Measurements from ENCODE around the gene TNFRSF21. TPM values are rescaled to one million over a fixed set of nuclear protein-coding genes. Genes with fewer than 3 reads are reported as not detected.

The TNFRSF21 gene
- total RNA-seq, 1 experiment from 2014 or later, result 47.3 TPM

DNA sequence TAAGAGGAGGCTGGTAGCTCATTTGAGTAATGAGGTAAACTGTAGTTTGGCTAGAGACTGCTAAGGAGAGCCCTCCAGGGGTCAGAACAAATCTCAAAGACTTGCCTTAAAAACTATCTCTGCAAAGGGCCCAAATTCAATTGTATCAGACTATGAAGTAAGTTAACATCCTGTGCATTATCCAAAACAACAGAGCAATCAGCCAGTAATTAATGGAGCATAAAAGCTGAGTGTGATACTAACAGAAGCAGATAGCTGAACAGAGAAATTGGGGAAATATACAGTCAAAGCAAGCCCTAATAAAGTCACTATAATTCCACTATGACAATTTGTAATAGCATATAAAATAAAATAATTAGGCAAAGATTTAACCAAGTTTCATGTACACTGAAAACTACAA is 45.8 kb upstream of the TNFRSF21 start:
- Mint-ChIP-seq H3K36me3 (no peaks in the 10 kb centered on the region), H3K27me3 (ENCODE audit: low read depth) (peaks cover 19% of the 10 kb centered on the region), H3K27ac (no peak overlapping the region), H3K4me3 (no peak overlapping the region), H3K4me1 (peaks cover 31% of the 10 kb centered on the region), H3K9me3 (peaks cover 18% of the 10 kb centered on the region)
- no peak for ATAC-seq
- ChIA-PET POLR2A (no interaction called here), CTCF (no interaction called here)
- DNase-seq (ENCODE audit: low spot score), result no peak
- no peak for TF ChIP-seq ESRRA (CRISPR knock-in tag; IDR thresholded peaks at IDR 0.05; ENCODE audit: borderline replicate concordance)
- TF ChIP-seq, protein P1, sequence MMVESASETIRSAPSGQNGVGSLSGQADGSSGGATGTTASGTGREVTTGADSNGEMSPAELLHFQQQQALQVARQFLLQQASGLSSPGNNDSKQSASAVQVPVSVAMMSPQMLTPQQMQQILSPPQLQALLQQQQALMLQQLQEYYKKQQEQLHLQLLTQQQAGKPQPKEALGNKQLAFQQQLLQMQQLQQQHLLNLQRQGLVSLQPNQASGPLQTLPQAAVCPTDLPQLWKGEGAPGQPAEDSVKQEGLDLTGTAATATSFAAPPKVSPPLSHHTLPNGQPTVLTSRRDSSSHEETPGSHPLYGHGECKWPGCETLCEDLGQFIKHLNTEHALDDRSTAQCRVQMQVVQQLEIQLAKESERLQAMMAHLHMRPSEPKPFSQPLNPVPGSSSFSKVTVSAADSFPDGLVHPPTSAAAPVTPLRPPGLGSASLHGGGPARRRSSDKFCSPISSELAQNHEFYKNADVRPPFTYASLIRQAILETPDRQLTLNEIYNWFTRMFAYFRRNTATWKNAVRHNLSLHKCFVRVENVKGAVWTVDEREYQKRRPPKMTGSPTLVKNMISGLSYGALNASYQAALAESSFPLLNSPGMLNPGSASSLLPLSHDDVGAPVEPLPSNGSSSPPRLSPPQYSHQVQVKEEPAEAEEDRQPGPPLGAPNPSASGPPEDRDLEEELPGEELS (CRISPR knock-in tag; IDR thresholded peaks at IDR 0.05), result no peak
- TF ChIP-seq, protein P2, sequence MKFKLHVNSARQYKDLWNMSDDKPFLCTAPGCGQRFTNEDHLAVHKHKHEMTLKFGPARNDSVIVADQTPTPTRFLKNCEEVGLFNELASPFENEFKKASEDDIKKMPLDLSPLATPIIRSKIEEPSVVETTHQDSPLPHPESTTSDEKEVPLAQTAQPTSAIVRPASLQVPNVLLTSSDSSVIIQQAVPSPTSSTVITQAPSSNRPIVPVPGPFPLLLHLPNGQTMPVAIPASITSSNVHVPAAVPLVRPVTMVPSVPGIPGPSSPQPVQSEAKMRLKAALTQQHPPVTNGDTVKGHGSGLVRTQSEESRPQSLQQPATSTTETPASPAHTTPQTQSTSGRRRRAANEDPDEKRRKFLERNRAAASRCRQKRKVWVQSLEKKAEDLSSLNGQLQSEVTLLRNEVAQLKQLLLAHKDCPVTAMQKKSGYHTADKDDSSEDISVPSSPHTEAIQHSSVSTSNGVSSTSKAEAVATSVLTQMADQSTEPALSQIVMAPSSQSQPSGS (CRISPR knock-in tag; IDR thresholded peaks at IDR 0.05; ENCODE audit: borderline replicate concordance, low read depth), result no peak
- TF ChIP-seq, protein P3, sequence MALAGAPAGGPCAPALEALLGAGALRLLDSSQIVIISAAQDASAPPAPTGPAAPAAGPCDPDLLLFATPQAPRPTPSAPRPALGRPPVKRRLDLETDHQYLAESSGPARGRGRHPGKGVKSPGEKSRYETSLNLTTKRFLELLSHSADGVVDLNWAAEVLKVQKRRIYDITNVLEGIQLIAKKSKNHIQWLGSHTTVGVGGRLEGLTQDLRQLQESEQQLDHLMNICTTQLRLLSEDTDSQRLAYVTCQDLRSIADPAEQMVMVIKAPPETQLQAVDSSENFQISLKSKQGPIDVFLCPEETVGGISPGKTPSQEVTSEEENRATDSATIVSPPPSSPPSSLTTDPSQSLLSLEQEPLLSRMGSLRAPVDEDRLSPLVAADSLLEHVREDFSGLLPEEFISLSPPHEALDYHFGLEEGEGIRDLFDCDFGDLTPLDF (CRISPR knock-in tag; IDR thresholded peaks at IDR 0.05), result no peak

DNA sequence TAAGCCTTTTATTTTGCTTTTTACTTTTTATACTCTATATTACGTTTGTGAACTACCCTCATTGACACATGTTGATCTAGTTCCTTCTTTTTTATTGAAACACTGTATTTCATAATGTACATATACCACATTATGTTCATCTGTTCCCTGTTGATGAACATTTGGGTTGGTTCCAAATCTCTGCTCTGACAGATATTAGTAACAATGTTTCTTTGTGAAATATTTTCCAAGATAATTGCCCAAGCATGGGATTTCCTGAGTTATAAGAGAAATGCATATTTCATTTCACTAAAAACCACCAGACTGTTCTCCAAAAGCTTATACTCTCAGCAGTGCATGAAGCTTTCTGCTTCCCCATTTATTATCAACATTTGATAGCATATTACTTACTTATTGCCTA is 44.2 kb upstream of the TNFRSF21 start:
- Mint-ChIP-seq H3K27ac (no peak overlapping the region), H3K36me3 (no peaks in the 10 kb centered on the region), H3K4me3 (no peak overlapping the region), H3K27me3 (ENCODE audit: low read depth) (peaks cover 14% of the 10 kb centered on the region), H3K9me3 (peaks cover 15% of the 10 kb centered on the region), H3K4me1 (peaks cover 19% of the 10 kb centered on the region)
- POLR2A ChIA-PET, result no interaction called here
- CTCF ChIA-PET, result no interaction called here
- ATAC-seq (no peak), DNase-seq (ENCODE audit: low spot score) (no peak)
- TF ChIP-seq TEAD4 (CRISPR knock-in tag; IDR thresholded peaks at IDR 0.05) (no peak), SP1 (CRISPR knock-in tag; conservative IDR thresholded peaks at IDR 0.05) (no peak)
- TF ChIP-seq, protein P4, sequence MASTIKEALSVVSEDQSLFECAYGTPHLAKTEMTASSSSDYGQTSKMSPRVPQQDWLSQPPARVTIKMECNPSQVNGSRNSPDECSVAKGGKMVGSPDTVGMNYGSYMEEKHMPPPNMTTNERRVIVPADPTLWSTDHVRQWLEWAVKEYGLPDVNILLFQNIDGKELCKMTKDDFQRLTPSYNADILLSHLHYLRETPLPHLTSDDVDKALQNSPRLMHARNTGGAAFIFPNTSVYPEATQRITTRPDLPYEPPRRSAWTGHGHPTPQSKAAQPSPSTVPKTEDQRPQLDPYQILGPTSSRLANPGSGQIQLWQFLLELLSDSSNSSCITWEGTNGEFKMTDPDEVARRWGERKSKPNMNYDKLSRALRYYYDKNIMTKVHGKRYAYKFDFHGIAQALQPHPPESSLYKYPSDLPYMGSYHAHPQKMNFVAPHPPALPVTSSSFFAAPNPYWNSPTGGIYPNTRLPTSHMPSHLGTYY (CRISPR knock-in tag; IDR thresholded peaks at IDR 0.05), result no peak

DNA sequence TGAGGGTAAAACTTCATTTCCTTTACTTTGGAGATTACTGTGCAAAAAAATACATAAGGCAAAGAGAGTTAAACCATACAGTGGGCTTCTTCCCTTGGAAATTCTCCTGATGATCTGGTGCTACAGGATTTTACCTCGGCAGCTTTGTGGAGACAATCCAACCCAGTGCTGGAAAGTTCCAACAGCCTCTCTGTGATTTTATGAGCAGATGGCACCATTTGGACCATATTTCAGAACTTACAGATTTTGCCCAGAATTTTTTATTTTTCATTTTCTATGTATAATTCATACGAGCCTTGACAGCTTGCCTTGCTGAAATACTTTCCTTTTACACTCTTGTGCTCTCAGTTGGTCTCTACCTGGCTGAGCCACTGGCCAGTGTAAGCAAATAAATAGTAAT is 43.3 kb upstream of the TNFRSF21 start:
- Mint-ChIP-seq H3K27me3 (ENCODE audit: low read depth) (peaks cover 8% of the 10 kb centered on the region), H3K4me3 (no peak overlapping the region), H3K4me1 (peaks cover 10% of the 10 kb centered on the region), H3K27ac (no peak overlapping the region), H3K9me3 (peaks cover 15% of the 10 kb centered on the region), H3K36me3 (no peaks in the 10 kb centered on the region)
- CTCF ChIA-PET, result interaction anchor here (0.6 kb wide), 1 partner anchor 135 kb away, joined by 3 read pairs; no protein-coding TSS in a partner anchor
- TF ChIP-seq JAZF1 (CRISPR knock-in tag; IDR thresholded peaks at IDR 0.05) (no peak), GABPB1 (CRISPR knock-in tag; IDR thresholded peaks at IDR 0.05) (no peak), SOX15 (CRISPR knock-in tag; IDR thresholded peaks at IDR 0.05) (no peak), EMX1 (CRISPR knock-in tag; IDR thresholded peaks at IDR 0.05) (no peak), SP1 (CRISPR knock-in tag; conservative IDR thresholded peaks at IDR 0.05) (no peak), SMAD3 (CRISPR knock-in tag; IDR thresholded peaks at IDR 0.05; ENCODE audit: borderline replicate concordance) (no peak), TCF7 (CRISPR knock-in tag; IDR thresholded peaks at IDR 0.05; ENCODE audit: low read depth) (no peak)
- TF ChIP-seq, protein P2 (CRISPR knock-in tag; IDR thresholded peaks at IDR 0.05; ENCODE audit: borderline replicate concordance, low read depth), result no peak
- TF ChIP-seq, protein P5, sequence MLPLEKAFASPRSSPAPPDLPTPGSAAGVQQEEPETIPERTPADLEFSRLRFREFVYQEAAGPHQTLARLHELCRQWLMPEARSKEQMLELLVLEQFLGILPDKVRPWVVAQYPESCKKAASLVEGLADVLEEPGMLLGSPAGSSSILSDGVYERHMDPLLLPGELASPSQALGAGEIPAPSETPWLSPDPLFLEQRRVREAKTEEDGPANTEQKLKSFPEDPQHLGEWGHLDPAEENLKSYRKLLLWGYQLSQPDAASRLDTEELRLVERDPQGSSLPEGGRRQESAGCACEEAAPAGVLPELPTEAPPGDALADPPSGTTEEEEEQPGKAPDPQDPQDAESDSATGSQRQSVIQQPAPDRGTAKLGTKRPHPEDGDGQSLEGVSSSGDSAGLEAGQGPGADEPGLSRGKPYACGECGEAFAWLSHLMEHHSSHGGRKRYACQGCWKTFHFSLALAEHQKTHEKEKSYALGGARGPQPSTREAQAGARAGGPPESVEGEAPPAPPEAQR (CRISPR knock-in tag; IDR thresholded peaks at IDR 0.05), result no peak
- TF ChIP-seq, protein P6, sequence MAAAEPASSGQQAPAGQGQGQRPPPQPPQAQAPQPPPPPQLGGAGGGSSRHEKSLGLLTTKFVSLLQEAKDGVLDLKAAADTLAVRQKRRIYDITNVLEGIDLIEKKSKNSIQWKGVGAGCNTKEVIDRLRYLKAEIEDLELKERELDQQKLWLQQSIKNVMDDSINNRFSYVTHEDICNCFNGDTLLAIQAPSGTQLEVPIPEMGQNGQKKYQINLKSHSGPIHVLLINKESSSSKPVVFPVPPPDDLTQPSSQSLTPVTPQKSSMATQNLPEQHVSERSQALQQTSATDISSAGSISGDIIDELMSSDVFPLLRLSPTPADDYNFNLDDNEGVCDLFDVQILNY (CRISPR knock-in tag; IDR thresholded peaks at IDR 0.05), result no peak
- TF ChIP-seq, protein P7, sequence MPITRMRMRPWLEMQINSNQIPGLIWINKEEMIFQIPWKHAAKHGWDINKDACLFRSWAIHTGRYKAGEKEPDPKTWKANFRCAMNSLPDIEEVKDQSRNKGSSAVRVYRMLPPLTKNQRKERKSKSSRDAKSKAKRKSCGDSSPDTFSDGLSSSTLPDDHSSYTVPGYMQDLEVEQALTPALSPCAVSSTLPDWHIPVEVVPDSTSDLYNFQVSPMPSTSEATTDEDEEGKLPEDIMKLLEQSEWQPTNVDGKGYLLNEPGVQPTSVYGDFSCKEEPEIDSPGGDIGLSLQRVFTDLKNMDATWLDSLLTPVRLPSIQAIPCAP (CRISPR knock-in tag; IDR thresholded peaks at IDR 0.05), result no peak
- ATAC-seq (no peak), DNase-seq (ENCODE audit: low spot score) (no peak)
- POLR2A ChIA-PET, result no interaction called here

All from WTC11 (cell line).